Vagina (tissue), 2 donors: ENCODE data around the gene CCT5. TPM values are rescaled to one million over a fixed set of nuclear protein-coding genes. Genes with fewer than 3 reads are reported as not detected.

Experiments used
- DNase-seq, 2 donors: peaks; one replicate each; pipeline ENCODE4 v3.0.0-alpha.2; 2017; ENCODE audit errors: extremely low spot score in 2 of 2
- H3K27ac ChIP-seq: fragments of 200-600 bp; sonication (generic); one replicate; pipeline ENCODE4 v1.5.1; 2019
- H3K27me3 ChIP-seq: fragments of 200-600 bp; sonication (generic); one replicate; pipeline ENCODE4 v1.5.1; 2019
- H3K36me3 ChIP-seq, 2 donors: fragments of 200-600 bp; sonication (generic); one replicate each; pipeline ENCODE4 v1.5.1; 2017 to 2019
- H3K4me1 ChIP-seq: fragments of 200-600 bp; sonication (generic); one replicate; pipeline ENCODE4 v1.5.1; 2019
- H3K4me3 ChIP-seq, 2 donors: fragments of 200-600 bp; sonication (generic); 1 replicate in 1 of 2; 2 replicates in 1 of 2; pipeline ENCODE4 v1.5.1; 2016 to 2019
- H3K9me3 ChIP-seq: fragments of 200-600 bp; sonication (generic); one replicate; pipeline ENCODE4 v1.5.1; 2019
- CTCF ChIP-seq, 3 experiments: fragments of 450-650 bp in 2 of 3; fragments of 200-600 bp in 1 of 3; sonication (generic) in 1 of 3; IDR thresholded peaks; one replicate each; pipeline ENCODE4 v1.5.1; 2017 to 2019; ENCODE audit warnings: antibody characterized with exemption in 3 of 3, mild to moderate bottlenecking in 2 of 3, moderate library complexity in 2 of 3
- POLR2A ChIP-seq, 2 donors: fragments of 450-650 bp; IDR thresholded peaks; one replicate each; pipeline ENCODE4 v1.6.1; 2017; ENCODE audit warnings: antibody characterized with exemption in 2 of 2, mild to moderate bottlenecking in 2 of 2, moderate library complexity in 2 of 2
- POLR2AphosphoS5 ChIP-seq, 2 donors: sonication (generic); formaldehyde crosslinking; IDR thresholded peaks; one replicate each; pipeline ENCODE4 v1.9.0; 2017; ENCODE audit warnings: antibody characterized with exemption in 2 of 2, mild to moderate bottlenecking in 2 of 2, low read depth in 1 of 2; ENCODE audit not compliant: insufficient read depth in 1 of 2
- intact Hi-C: fragments of 100-400 bp; cut with DNase I; formaldehyde crosslinking; loops from one replicate; pipeline ENCODE4 v1.15.1; 2023
- small RNA-seq: library from RNA; depleted of rRNA; stranded (forward); fragments of <200 nt; gene quantifications from one replicate; pipeline ENCODE3, GENCODE V24; 2016
- total RNA-seq: library from RNA; depleted of rRNA; stranded (reverse); fragments of >200 nt; gene quantifications from one replicate; pipeline ENCODE4 v1.2.3, GENCODE V29; 2016

Gene CCT5
- total RNA-seq, 1 donor from 2014 or later, result 83.2 TPM

DNA sequence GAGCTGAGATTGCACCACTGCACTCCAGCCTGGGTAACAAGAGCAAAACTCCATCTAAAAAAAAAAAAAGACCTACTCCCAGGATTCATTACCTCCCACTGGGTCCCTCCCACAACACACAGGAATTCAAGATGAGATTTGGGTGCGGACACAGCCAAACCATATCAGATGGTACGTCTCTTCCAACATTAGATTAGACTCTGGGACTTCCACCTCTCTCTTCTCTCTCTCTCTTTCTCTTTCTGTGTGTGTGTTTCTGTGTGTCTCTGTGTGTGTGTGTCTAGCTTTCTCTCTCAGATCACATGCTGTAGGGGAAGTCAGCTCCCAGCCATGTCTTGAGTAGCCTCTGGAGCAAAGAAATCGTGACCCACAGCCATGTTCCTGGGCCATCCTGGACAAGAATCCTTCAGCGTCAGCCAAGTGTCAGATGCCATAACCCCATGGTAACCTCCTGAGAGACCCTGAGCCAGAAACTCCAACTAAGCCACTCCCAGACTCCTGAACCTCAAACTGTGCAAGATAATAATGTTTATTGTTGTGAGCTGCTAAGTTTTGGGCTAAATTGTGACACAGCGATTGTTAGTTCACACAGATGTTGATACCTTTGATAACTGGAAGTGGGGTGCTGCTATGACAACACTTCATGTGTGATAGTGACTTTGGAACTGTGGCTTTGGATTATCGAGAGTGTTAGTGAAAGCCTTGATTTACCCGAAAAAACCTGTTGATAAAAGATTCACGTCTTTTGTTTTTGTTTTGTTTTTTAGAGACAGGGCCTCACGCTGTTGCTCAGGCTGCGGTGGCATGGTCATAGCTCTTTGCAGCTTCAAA is 61.7 kb downstream of the CCT5 start:
- DNase-seq, result no peak

DNA sequence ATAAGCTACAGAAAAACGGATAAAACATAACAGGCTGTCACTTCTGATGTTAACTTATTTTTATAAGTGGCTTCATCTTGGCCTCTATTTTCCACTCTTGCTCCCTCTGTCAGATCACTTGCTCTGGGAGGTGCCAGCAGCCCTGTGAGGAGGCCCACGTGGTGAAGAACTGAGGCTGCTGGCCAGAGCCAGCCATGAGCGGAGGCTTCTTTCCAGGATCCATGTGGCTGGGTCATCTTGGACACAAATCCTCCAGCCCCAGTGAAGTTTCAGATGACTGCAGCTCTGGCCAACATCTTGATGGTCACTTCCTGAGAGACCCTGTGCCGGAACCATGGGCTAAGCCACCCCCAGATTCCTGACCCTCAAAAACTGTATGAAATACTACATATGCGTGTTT is 65.1 kb downstream of the CCT5 start:
- H3K27ac ChIP-seq, result no peak overlapping the region
- no peaks in the 10 kb centered on the region for H3K36me3 ChIP-seq
- DNase-seq, result no peak
- intact Hi-C loops, result no loop called here
- no peaks in the 10 kb centered on the region for H3K4me1 ChIP-seq
- H3K27me3 ChIP-seq, result no peaks in the 10 kb centered on the region
- no peak overlapping the region for H3K4me3 ChIP-seq
- TF ChIP-seq CTCF (IDR thresholded peaks at IDR 0.05) (no peak), POLR2AphosphoS5 (IDR thresholded peaks at IDR 0.05; ENCODE audit: insufficient read depth in 1 of 2, low read depth in 1 of 2) (no peak), POLR2A (IDR thresholded peaks at IDR 0.05) (no peak)
- H3K9me3 ChIP-seq, result no peaks in the 10 kb centered on the region

More for the DNA sequence above, 61.7 kb downstream of the CCT5 start:
- Histone ChIP-seq H3K9me3 (no peaks in the 10 kb centered on the region), H3K4me1 (peaks cover 5% of the 10 kb centered on the region), H3K36me3 (no peaks in the 10 kb centered on the region), H3K27me3 (no peaks in the 10 kb centered on the region), H3K4me3 (no peak overlapping the region), H3K27ac (no peak overlapping the region)
- intact Hi-C loops, result no loop called here
- no peak for TF ChIP-seq POLR2AphosphoS5 (IDR thresholded peaks at IDR 0.05; ENCODE audit: insufficient read depth in 1 of 2, low read depth in 1 of 2)
- no peak for TF ChIP-seq CTCF (IDR thresholded peaks at IDR 0.05)
- no peak for TF ChIP-seq POLR2A (IDR thresholded peaks at IDR 0.05)

Small RNA genes within 50 kb of the gene (small RNA-seq; reads per million reads assigned to genes)
- not detected for gene RF00019

Other genes with a start within 250 kb of the CCT5 start
- 26.0 TPM for gene ATPSCKMT, start 392 bp upstream of the CCT5 start, total RNA-seq
- gene CMBL, start 57.6 kb downstream of the CCT5 start, total RNA-seq, result 5.9 TPM
- gene MARCHF6, start 103.4 kb downstream of the CCT5 start, total RNA-seq, result 68.8 TPM
- gene ROPN1L, start 191.6 kb downstream of the CCT5 start, total RNA-seq, result 4.2 TPM